Activated CD8-positive, alpha-beta memory T cell treated with anti-CD3 and anti-CD28 coated beads for 24 hours (primary cell): ENCODE measurements around the gene FOXD2.

ENCODE experiments used
- DNase-seq: peaks from one replicate; pipeline ENCODE4 v3.0.0-alpha.2; 2020

Gene FOXD2

GRCh38 chr1:47469390-47469759 lies 31.5 kb downstream of the FOXD2 start:
- DNase-seq, result no peak

- DNase-seq, result no peak
Measured at GRCh38 chr1:47469910-47470309, 32.1 kb downstream of the FOXD2 start.

- no peak for DNase-seq
Measured at GRCh38 chr1:47471163-47471562, 33.3 kb downstream of the FOXD2 start.

- no peak for DNase-seq
Measured at GRCh38 chr1:47474278-47475193, 36.7 kb downstream of the FOXD2 start.

- DNase-seq, result no peak
Measured at GRCh38 chr1:47477595-47478080, 39.8 kb downstream of the FOXD2 start.

- DNase-seq, result no peak
Measured at GRCh38 chr1:47478090-47478489, 40.2 kb downstream of the FOXD2 start.

GRCh38 chr1:47479664-47480063 lies 41.8 kb downstream of the FOXD2 start:
- DNase-seq, result no peak

- no peak for DNase-seq
Measured at GRCh38 chr1:47481936-47482335, 44.1 kb downstream of the FOXD2 start.

GRCh38 chr1:47482786-47483185 lies 44.9 kb downstream of the FOXD2 start:
- no peak for DNase-seq

GRCh38 chr1:47483651-47484050 lies 45.8 kb downstream of the FOXD2 start:
- DNase-seq, result no peak

- DNase-seq, result no peak
Measured at GRCh38 chr1:47485817-47486216, 48.0 kb downstream of the FOXD2 start.

GRCh38 chr1:47487332-47487731 lies 49.5 kb downstream of the FOXD2 start:
- no peak for DNase-seq

- no peak for DNase-seq
Measured at GRCh38 chr1:47487850-47488450, 50.1 kb downstream of the FOXD2 start.
